Hepatocyte (in vitro differentiated cells): ENCODE data around the gene NUP62CL.

Experiments used
- EZH2 ChIP-seq: fragments of 200-600 bp; sonication (generic); IDR thresholded peaks from 2 replicates; pipeline ENCODE4 v1.6.1; 2016; ENCODE audit warnings: antibody characterized with exemption, mild to moderate bottlenecking, borderline replicate concordance
- EZH2phosphoT487 ChIP-seq: fragments of 200-600 bp; sonication (generic); IDR thresholded peaks from one replicate; pipeline ENCODE4 v1.6.1; 2018; ENCODE audit warnings: antibody characterized with exemption, mild to moderate bottlenecking, low read depth, moderate library complexity; ENCODE audit not compliant: unreplicated experiment, severe bottlenecking
- TF ChIP-seq, protein P1 (sequence below): fragments of 200-600 bp; sonication (generic); IDR thresholded peaks from 2 replicates; pipeline ENCODE4 v1.5.1; 2016; ENCODE audit warnings: antibody characterized with exemption, mild to moderate bottlenecking; ENCODE audit not compliant: poor library complexity

DNA sequence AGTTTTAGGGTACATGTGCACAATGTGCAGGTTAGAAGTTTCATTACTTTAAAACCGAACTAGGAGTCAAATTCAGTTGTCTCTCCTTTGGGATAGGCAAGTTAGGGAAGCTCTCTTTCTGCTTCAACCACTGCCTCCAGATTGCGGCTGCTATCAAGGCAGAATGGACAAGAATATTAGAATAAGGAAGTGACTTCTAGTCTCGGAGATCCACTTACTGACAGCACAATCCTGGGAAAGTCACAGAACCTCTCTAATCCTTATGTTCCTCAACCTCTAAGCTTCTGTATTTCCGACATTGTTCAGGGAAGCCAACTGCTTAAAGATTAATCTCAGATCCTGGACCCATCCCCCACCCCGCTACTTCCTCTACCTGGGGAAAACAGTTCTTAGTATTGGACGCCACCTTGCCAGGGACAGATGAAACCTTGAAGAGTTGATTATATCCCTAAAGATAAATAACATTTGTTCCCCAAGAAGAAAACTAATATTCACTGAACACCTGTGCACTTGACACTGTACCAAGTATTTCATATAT, 2.1 kb downstream of the NUP62CL start:
- TF ChIP-seq, protein P1, sequence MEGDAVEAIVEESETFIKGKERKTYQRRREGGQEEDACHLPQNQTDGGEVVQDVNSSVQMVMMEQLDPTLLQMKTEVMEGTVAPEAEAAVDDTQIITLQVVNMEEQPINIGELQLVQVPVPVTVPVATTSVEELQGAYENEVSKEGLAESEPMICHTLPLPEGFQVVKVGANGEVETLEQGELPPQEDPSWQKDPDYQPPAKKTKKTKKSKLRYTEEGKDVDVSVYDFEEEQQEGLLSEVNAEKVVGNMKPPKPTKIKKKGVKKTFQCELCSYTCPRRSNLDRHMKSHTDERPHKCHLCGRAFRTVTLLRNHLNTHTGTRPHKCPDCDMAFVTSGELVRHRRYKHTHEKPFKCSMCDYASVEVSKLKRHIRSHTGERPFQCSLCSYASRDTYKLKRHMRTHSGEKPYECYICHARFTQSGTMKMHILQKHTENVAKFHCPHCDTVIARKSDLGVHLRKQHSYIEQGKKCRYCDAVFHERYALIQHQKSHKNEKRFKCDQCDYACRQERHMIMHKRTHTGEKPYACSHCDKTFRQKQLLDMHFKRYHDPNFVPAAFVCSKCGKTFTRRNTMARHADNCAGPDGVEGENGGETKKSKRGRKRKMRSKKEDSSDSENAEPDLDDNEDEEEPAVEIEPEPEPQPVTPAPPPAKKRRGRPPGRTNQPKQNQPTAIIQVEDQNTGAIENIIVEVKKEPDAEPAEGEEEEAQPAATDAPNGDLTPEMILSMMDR: no peak
- TF ChIP-seq EZH2 (no peak), EZH2phosphoT487 (no peak)
